Ascending aorta (tissue), 2 donors: ENCODE data around the gene GRK1. TPM values are rescaled to one million over a fixed set of nuclear protein-coding genes. Genes with fewer than 3 reads are reported as not detected.

Experiments
- DNase-seq, 2 donors: peaks; one replicate each; pipeline ENCODE4 v3.0.0-alpha.2; 2019; ENCODE audit warnings: low spot score in 2 of 2
- H3K27ac ChIP-seq, 2 donors: fragments of 200-600 bp; sonication (generic); one replicate each; pipeline ENCODE4 v1.5.1; 2016 to 2017; ENCODE audit warnings: mild to moderate bottlenecking in 1 of 2
- H3K27me3 ChIP-seq: fragments of 200-600 bp; sonication (generic); one replicate; pipeline ENCODE4 v1.5.1; 2017
- H3K36me3 ChIP-seq, 2 donors: fragments of 200-600 bp; sonication (generic); one replicate each; pipeline ENCODE4 v1.5.1; 2016
- H3K4me1 ChIP-seq, 2 donors: fragments of 200-600 bp; sonication (generic); one replicate each; pipeline ENCODE4 v1.5.1; 2016 to 2017; ENCODE audit warnings: mild to moderate bottlenecking in 1 of 2
- H3K4me3 ChIP-seq, 2 donors: fragments of 200-600 bp; sonication (generic); one replicate each; pipeline ENCODE4 v1.5.1; 2016 to 2017; ENCODE audit warnings: mild to moderate bottlenecking in 1 of 2
- H3K9me3 ChIP-seq, 2 donors: fragments of 200-600 bp; sonication (generic); one replicate each; pipeline ENCODE4 v1.5.1; 2016
- intact Hi-C: fragments of 100-400 bp; cut with DNase I; formaldehyde crosslinking; loops from one replicate; pipeline ENCODE4 v1.15.1; 2023
- total RNA-seq: library from RNA; depleted of rRNA; stranded (reverse); fragments of >200 nt; gene quantifications from one replicate; pipeline ENCODE4 v1.1.0, GENCODE V29; 2016
- TF ChIP-seq, protein P1 (sequence below), 3 experiments: fragments of 200-600 bp in 2 of 3; fragments of 450-650 bp in 1 of 3; sonication (generic) in 2 of 3; IDR thresholded peaks; one replicate each; pipeline ENCODE4 v1.5.1; 2016 to 2019; ENCODE audit warnings: antibody characterized with exemption in 3 of 3, mild to moderate bottlenecking in 1 of 3, moderate library complexity in 1 of 3

Gene GRK1
- total RNA-seq, result not detected

DNA sequence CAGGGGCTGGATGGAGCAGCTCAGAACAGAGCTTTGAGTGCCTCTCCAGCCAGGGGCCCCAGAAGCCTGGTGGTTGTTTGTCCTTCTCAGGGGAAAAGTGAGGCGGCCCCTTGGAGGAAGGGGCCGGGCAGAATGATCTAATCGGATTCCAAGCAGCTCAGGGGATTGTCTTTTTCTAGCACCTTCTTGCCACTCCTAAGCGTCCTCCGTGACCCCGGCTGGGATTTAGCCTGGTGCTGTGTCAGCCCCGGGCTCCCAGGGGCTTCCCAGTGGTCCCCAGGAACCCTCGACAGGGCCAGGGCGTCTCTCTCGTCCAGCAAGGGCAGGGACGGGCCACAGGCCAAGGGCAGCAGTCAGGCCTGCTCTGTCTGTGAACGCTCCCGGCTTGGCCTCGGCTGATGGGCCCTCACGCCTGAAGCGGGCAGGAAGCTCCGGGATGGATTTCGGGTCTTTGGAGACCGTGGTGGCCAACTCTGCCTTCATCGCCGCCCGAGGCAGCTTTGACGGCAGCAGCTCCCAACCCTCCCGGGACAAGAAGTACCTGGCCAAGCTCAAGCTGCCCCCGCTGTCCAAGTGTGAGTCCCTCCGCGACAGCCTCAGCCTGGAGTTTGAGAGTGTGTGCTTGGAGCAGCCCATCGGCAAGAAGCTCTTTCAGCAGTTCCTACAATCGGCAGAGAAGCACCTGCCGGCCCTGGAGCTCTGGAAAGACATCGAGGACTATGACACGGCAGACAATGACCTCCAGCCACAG lies at the start of gene GRK1:
TSS of gene GRK1 (plus strand) at position 269 of the 751 bp plus-strand sequence. CDS start at position 437, 168 bp downstream.
- intact Hi-C loops, result no loop called here
- TF ChIP-seq, protein P1, sequence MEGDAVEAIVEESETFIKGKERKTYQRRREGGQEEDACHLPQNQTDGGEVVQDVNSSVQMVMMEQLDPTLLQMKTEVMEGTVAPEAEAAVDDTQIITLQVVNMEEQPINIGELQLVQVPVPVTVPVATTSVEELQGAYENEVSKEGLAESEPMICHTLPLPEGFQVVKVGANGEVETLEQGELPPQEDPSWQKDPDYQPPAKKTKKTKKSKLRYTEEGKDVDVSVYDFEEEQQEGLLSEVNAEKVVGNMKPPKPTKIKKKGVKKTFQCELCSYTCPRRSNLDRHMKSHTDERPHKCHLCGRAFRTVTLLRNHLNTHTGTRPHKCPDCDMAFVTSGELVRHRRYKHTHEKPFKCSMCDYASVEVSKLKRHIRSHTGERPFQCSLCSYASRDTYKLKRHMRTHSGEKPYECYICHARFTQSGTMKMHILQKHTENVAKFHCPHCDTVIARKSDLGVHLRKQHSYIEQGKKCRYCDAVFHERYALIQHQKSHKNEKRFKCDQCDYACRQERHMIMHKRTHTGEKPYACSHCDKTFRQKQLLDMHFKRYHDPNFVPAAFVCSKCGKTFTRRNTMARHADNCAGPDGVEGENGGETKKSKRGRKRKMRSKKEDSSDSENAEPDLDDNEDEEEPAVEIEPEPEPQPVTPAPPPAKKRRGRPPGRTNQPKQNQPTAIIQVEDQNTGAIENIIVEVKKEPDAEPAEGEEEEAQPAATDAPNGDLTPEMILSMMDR (IDR thresholded peaks at IDR 0.05), result no peak
- Histone ChIP-seq H3K4me1 (no peaks in the 10 kb centered on the region), H3K9me3 (peaks cover 0 to under 1% of the 10 kb centered on the region in 2 donors), H3K27me3 (no peaks in the 10 kb centered on the region), H3K27ac (no peak within 1 kb of the TSS), H3K4me3 (no peak within 1 kb of the TSS), H3K36me3 (no peaks in the 10 kb centered on the region)
- DNase-seq, result peak in 1 of 2 donors; percentile 47

DNA sequence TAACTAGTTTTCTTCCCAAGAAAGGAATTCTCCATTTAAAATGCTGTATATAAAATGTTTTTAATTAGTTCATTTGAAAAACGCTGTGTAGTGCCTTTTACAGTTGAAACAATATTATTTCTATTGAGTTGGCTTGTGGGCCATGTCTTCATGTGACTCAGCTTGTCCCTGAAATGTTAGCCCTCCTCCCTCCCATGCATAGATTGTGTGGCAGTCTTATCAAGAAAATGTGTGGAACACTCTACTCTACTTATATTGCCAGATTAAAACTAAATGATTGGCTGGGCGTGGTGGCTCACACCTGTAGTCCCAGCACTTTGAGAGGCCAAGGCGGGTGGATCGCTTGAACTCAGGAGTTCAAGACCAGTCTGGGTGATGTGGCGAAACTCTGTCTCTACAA lies 49.1 kb upstream of the GRK1 start:
- Histone ChIP-seq H3K36me3 (no peaks in the 10 kb centered on the region), H3K4me1 (no peaks in the 10 kb centered on the region), H3K9me3 (no peaks in the 10 kb centered on the region), H3K27me3 (no peaks in the 10 kb centered on the region), H3K27ac (no peak overlapping the region), H3K4me3 (no peak overlapping the region)
- intact Hi-C loops, result no loop called here
- TF ChIP-seq, protein P1 (IDR thresholded peaks at IDR 0.05), result no peak
- no peak for DNase-seq

DNA sequence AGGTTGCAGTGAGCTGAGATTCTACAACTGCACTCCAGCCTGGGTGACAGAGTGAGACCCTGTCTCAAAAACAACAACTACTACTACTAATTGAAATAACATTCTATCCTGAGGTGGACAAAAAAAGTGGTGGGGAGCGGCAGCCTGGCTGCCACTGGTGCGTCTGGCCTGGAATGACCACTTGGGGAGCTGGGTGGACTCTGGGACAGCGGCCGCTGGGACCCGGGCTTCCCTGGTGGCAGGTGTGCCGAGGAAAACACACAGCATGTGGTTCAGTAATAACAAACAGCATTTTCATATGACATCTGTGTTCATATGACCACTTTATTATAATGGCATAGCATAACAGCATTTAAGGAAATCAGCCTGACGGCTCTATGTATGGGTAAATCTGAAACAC lies 48.6 kb upstream of the GRK1 start:
- no peak overlapping the region for H3K27ac ChIP-seq
- H3K36me3 ChIP-seq, result no peaks in the 10 kb centered on the region
- no peaks in the 10 kb centered on the region for H3K9me3 ChIP-seq
- H3K4me3 ChIP-seq, result no peak overlapping the region
- no peak for DNase-seq
- H3K27me3 ChIP-seq, result no peaks in the 10 kb centered on the region
- intact Hi-C loops, result no loop called here
- H3K4me1 ChIP-seq, result no peaks in the 10 kb centered on the region
- TF ChIP-seq, protein P1 (IDR thresholded peaks at IDR 0.05), result no peak

DNA sequence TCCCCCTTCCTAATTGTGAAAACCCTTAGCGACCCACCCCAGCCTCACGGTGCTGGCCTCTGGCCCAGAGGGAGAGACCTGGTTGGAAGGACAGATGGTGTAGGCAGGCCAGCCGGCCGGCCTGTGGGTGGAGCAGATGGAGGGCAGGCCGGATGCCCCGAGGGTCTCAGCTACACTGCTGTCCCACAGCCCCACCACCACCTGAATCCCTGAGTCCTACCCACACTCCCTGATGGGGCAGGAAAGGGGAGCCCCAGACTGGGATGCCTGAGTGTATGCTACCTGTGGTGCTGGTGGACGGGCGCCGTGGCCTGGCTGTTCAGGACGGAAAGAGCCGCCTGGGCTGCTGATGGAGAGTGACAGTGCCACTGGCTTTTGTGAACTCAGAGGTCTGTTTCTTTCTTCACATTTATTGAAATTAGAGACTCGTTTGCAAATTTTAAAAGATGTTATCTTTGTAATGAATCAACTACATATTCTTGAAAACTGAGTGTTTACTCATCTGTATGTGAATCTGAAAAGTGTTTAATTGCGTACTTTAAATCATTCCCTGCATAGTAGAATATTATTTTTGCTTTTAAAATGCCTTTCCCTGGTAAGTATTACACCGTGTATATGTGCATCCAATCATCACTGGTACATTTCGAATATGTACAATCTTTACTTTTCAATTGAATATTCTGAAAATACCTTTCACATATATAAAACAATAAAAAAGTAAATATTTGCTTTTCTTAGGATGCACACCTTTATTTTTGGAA lies 46.8 kb upstream of the GRK1 start:
- Histone ChIP-seq H3K4me1 (no peaks in the 10 kb centered on the region), H3K4me3 (no peak overlapping the region), H3K9me3 (no peaks in the 10 kb centered on the region), H3K36me3 (peaks cover 0 to 3% of the 10 kb centered on the region in 2 donors), H3K27me3 (no peaks in the 10 kb centered on the region), H3K27ac (no peak overlapping the region)
- TF ChIP-seq, protein P1 (IDR thresholded peaks at IDR 0.05), result no peak
- intact Hi-C loops, result no loop called here
- no peak for DNase-seq

DNA sequence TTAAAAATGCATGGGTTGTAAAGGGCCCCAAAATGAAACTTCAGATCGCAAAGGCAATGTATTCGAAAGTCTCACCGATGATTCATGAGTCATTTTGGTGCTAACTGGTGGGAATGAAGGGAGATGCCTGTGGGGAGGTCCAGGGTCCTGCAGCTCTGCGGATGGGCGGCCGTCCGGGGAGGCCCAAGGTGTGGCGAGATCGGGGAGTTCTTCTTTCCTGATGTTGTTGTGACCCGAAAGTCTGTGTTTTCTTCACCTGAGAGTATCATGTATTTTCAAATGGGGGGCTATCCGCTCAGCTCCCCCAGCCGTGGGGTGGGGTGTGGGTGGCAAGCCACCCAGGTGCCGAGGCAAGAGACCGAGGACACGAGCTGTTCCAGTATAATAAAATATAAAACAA lies 46.0 kb upstream of the GRK1 start:
- no peak for DNase-seq
- Histone ChIP-seq H3K4me1 (peaks cover 0 to 2% of the 10 kb centered on the region in 2 donors), H3K27me3 (no peaks in the 10 kb centered on the region), H3K4me3 (no peak overlapping the region), H3K9me3 (no peaks in the 10 kb centered on the region), H3K27ac (no peak overlapping the region), H3K36me3 (peaks cover 0 to 3% of the 10 kb centered on the region in 2 donors)
- TF ChIP-seq, protein P1 (IDR thresholded peaks at IDR 0.05), result no peak
- intact Hi-C loops, result no loop called here
